Smooth muscle cell (in vitro differentiated cells): ENCODE measurements around the gene TNFRSF17. TPM values are rescaled to one million over a fixed set of nuclear protein-coding genes. Genes with fewer than 3 reads are reported as not detected.
"Not testable (repeated sequence)": the region's sequence is repeated elsewhere in the genome, so short reads cannot be mapped to it uniquely, and the experiment has no call there.

ENCODE experiments used
- DNase-seq: peaks from one replicate; lab custom pipeline; 2025; ENCODE audit not compliant: unreplicated experiment; lab: John Stamatoyannopoulos, UW
- H2AFZ ChIP-seq: fragments of 200-600 bp; sonication (generic); 2 replicates; pipeline ENCODE4 v1.6.0; 2016; ENCODE audit warnings: antibody characterized with exemption, low read depth, mild to moderate bottlenecking
- H3F3A ChIP-seq: fragments of 200-600 bp; sonication (generic); 2 replicates; pipeline ENCODE4 v1.6.0; 2017; ENCODE audit warnings: antibody characterized with exemption, low read depth
- H3K27ac ChIP-seq: fragments of 200-600 bp; sonication (generic); 2 replicates; pipeline ENCODE4 v1.5.1; 2016; ENCODE audit warnings: low read depth, mild to moderate bottlenecking
- H3K27me3 ChIP-seq: fragments of 200-600 bp; sonication (generic); 2 replicates; pipeline ENCODE4 v1.6.1; 2016; ENCODE audit warnings: low read depth, mild to moderate bottlenecking
- H3K36me3 ChIP-seq: fragments of 200-600 bp; sonication (generic); 2 replicates; pipeline ENCODE4 v1.5.1; 2016; ENCODE audit warnings: low read depth
- H3K4me1 ChIP-seq: fragments of 200-600 bp; sonication (generic); 2 replicates; pipeline ENCODE4 v1.5.1; 2016; ENCODE audit warnings: low read depth
- H3K4me2 ChIP-seq: fragments of 200-600 bp; sonication (generic); 2 replicates; pipeline ENCODE4 v1.6.0; 2016; ENCODE audit warnings: mild to moderate bottlenecking
- H3K4me3 ChIP-seq: fragments of 200-600 bp; sonication (generic); 2 replicates; pipeline ENCODE4 v1.5.1; 2016; ENCODE audit warnings: mild to moderate bottlenecking
- H3K79me2 ChIP-seq: fragments of 200-600 bp; sonication (generic); 2 replicates; pipeline ENCODE4 v1.6.0; 2016; ENCODE audit warnings: low read depth, mild to moderate bottlenecking
- H3K9ac ChIP-seq: fragments of 200-600 bp; sonication (generic); 2 replicates; pipeline ENCODE4 v1.6.0; 2016; ENCODE audit warnings: low read depth
- H3K9me3 ChIP-seq: fragments of 200-600 bp; sonication (generic); replicated peaks from 2 replicates; pipeline ENCODE4 v1.5.1; 2016; ENCODE audit warnings: low read depth
- H4K20me1 ChIP-seq: fragments of 200-600 bp; sonication (generic); 2 replicates; pipeline ENCODE4 v1.6.0; 2016; ENCODE audit warnings: low read depth
- WGBS: methylation state at CpG from one replicate; pipeline ENCODE4 v1.1.7; 2016; ENCODE audit warnings: low lambda C conversion rate; 5-methylcytosine and 5-hydroxymethylcytosine counted together
- polyA plus RNA-seq: library from polyadenylated mRNA; unstranded; fragments of >200 nt; fragmentation: Nextera tagmentation; extraction: Ambion mirVana; gene quantifications from 2 replicates; pipeline ENCODE4 v1.2.1, GENCODE V29; 2016
- total RNA-seq: library from RNA; depleted of rRNA; stranded (reverse); fragments of >200 nt; gene quantifications from 2 replicates; pipeline ENCODE4 v1.2.3, GENCODE V29; 2014
- TF ChIP-seq, protein P1 (sequence below): fragments of 200-600 bp; sonication (generic); IDR thresholded peaks from 2 replicates; pipeline ENCODE4 v1.5.1; 2017; ENCODE audit warnings: borderline replicate concordance, mild to moderate bottlenecking, antibody characterized with exemption; ENCODE audit not compliant: insufficient read depth, poor library complexity, severe bottlenecking

Gene TNFRSF17
- total and polyA plus RNA-seq, 2 experiments from 2014 or later, result not detected

DNA sequence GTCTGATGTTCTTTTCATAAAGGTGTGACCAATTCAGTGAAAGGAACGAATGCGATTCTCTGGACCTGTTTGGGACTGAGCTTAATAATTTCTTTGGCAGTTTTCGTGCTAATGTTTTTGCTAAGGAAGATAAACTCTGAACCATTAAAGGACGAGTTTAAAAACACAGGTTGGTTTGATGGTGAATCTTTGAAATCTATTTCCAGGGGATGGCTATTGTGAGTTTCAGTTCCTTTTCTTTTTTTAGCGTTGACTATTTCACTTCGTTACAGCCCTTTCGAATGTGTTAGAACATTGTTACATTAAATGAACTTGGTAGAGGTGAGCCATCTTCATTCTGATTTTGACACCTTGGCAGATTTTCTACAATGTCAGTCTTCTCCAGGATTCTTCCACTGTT, 1.2 kb downstream of the TNFRSF17 start:
- Histone ChIP-seq H3K36me3 (no peaks in the 10 kb centered on the region), H3K4me3 (no peak overlapping the region), H3K9me3 (no peaks in the 10 kb centered on the region), H3K27me3 (no peaks in the 10 kb centered on the region), H2AFZ (no peak overlapping the region), H3F3A (no peaks in the 10 kb centered on the region), H3K27ac (no peak overlapping the region), H3K4me1 (no peaks in the 10 kb centered on the region), H3K9ac (no peak overlapping the region), H4K20me1 (no peaks in the 10 kb centered on the region), H3K4me2 (no peak overlapping the region), H3K79me2 (no peaks in the 10 kb centered on the region)
- DNase-seq, result no peak
- TF ChIP-seq, protein P1, sequence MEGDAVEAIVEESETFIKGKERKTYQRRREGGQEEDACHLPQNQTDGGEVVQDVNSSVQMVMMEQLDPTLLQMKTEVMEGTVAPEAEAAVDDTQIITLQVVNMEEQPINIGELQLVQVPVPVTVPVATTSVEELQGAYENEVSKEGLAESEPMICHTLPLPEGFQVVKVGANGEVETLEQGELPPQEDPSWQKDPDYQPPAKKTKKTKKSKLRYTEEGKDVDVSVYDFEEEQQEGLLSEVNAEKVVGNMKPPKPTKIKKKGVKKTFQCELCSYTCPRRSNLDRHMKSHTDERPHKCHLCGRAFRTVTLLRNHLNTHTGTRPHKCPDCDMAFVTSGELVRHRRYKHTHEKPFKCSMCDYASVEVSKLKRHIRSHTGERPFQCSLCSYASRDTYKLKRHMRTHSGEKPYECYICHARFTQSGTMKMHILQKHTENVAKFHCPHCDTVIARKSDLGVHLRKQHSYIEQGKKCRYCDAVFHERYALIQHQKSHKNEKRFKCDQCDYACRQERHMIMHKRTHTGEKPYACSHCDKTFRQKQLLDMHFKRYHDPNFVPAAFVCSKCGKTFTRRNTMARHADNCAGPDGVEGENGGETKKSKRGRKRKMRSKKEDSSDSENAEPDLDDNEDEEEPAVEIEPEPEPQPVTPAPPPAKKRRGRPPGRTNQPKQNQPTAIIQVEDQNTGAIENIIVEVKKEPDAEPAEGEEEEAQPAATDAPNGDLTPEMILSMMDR, result no peak
- 95% methylated on average over 7 of the region's 7 CpGs for WGBS

DNA sequence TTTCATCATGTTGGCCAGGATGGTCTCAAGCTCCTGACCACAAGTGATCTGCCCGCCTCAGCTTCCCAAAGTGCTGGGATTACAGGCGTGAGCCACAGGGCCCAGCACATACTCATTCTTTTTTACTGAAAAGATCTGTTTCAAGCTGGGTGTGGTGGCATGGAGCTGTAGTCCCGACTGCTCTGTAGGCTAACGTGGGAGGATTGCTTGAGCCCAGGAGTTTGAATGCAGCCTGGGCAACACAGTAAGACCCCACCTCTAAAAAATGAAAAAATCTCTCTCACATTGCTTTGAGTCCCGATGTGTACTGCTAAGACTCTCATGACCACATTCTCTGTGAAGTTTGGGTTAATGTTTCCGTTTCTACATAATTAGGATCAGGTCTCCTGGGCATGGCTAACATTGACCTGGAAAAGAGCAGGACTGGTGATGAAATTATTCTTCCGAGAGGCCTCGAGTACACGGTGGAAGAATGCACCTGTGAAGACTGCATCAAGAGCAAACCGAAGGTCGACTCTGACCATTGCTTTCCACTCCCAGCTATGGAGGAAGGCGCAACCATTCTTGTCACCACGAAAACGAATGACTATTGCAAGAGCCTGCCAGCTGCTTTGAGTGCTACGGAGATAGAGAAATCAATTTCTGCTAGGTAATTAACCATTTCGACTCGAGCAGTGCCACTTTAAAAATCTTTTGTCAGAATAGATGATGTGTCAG, 2.3 kb downstream of the TNFRSF17 start:
- Histone ChIP-seq H3K4me3 (no peak overlapping the region), H3K9ac (no peak overlapping the region), H3K27ac (no peak overlapping the region), H3K4me1 (no peaks in the 10 kb centered on the region), H3K27me3 (no peaks in the 10 kb centered on the region), H3F3A (no peaks in the 10 kb centered on the region), H3K36me3 (no peaks in the 10 kb centered on the region), H3K4me2 (no peak overlapping the region), H2AFZ (no peak overlapping the region), H3K79me2 (no peaks in the 10 kb centered on the region), H3K9me3 (no peaks in the 10 kb centered on the region), H4K20me1 (no peaks in the 10 kb centered on the region)
- WGBS, result 90% methylated on average over 17 of the region's 17 CpGs
- no peak for DNase-seq
- TF ChIP-seq, protein P1, result no peak

DNA sequence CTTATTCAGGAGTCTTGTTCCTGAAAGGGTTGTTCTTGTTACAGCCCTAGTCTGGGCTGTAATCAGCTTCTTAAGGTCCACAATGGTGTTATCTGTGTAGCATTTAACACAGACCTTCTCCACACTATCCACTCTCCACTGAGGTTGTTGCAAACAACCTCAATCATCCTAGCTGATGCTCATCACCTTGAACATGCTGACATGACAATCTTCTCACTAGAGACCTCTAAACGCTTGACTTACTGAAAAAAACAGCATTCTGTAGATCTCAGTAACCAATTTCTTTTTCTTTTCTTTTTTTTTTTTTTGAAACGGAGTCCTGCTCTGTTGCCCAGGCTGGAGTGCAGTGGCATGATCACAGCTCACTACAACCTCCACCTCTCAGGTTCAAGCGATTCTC, 3.6 kb downstream of the TNFRSF17 start:
- Histone ChIP-seq H2AFZ (no peak overlapping the region), H3K9me3 (no peaks in the 10 kb centered on the region), H3F3A (no peaks in the 10 kb centered on the region), H3K27ac (no peak overlapping the region), H3K4me3 (no peak overlapping the region), H3K79me2 (no peaks in the 10 kb centered on the region), H3K36me3 (no peaks in the 10 kb centered on the region), H4K20me1 (no peaks in the 10 kb centered on the region), H3K9ac (no peak overlapping the region), H3K4me2 (no peak overlapping the region), H3K4me1 (no peaks in the 10 kb centered on the region), H3K27me3 (no peaks in the 10 kb centered on the region)
- TF ChIP-seq, protein P1, result no peak
- WGBS, result 96% methylated on average over 3 of the region's 3 CpGs
- no peak for DNase-seq

DNA sequence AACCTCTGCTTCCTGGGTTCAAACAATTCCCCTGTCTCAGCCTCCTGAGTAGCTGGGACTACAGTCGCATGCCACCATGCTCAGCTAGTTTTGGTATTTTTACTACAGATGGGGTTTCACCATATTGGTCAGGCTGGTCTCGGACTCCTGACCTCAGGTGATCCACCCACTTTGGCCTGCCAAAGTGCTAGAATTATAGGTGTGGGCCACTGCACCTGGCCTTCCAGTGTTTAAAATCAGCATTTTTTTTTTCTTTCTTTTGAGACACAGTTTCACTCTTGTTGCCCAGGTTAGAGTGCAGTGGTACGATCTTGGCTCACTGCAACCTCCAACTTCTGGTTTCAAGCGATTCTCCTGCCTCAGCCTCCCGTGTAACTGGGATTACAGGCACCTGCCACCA, 5.3 kb downstream of the TNFRSF17 start:
- H3K9ac ChIP-seq, H3K27ac ChIP-seq, H3K36me3 ChIP-seq, DNase-seq, H3K4me3 ChIP-seq, H3K4me1 ChIP-seq, H3K4me2 ChIP-seq, H4K20me1 ChIP-seq, H2AFZ ChIP-seq, H3F3A ChIP-seq, H3K27me3 ChIP-seq, H3K9me3 ChIP-seq, H3K79me2 ChIP-seq: not testable (repeated sequence)
- 87% methylated on average over 5 of the region's 5 CpGs for WGBS
